Measurements from ENCODE around the gene CCDC15.

The CCDC15 gene

GRCh38 chr11:124977006-124977405 is 23.0 kb downstream of the CCDC15 start:
- Histone ChIP-seq H4K20me1 (ENCODE audit: insufficient read depth, low read length) (no peaks in the 10 kb centered on the region), H3K27me3 (replicated peaks; ENCODE audit: insufficient read depth, low read length) (no peaks in the 10 kb centered on the region), H3K36me3 (replicated peaks; ENCODE audit: insufficient read depth, low read length) (no peaks in the 10 kb centered on the region), H3K79me2 (ENCODE audit: low read length) (no peaks in the 10 kb centered on the region), H3K4me2 (ENCODE audit: low read depth, low read length) (no peak overlapping the region), H3K4me1 (ENCODE audit: low read length) (no peaks in the 10 kb centered on the region), H3K9me2 (replicated peaks; ENCODE audit: insufficient read depth, low read length) (no peaks in the 10 kb centered on the region), H3F3A (ENCODE audit: insufficient read depth, low read length) (no peaks in the 10 kb centered on the region), H2AFZ (ENCODE audit: low read length) (no peak overlapping the region), H3K9me3 (replicated peaks; ENCODE audit: insufficient read depth, low read length) (no peaks in the 10 kb centered on the region), H3K4me3 (ENCODE audit: low read length) (no peak overlapping the region), H3K9ac (ENCODE audit: low read length) (no peak overlapping the region), H3K27ac (ENCODE audit: low read length) (no peak overlapping the region)
- DNase-seq, result no peak
- TF ChIP-seq EZH2 (optimal IDR thresholded peaks at IDR 0.05; ENCODE audit: low read depth, low read length) (no peak), EZH2phosphoT487 (IDR thresholded peaks at IDR 0.05; ENCODE audit: low read length) (no peak), CTCF (IDR thresholded peaks at IDR 0.05; ENCODE audit: low read length) (no peak)

DNA sequence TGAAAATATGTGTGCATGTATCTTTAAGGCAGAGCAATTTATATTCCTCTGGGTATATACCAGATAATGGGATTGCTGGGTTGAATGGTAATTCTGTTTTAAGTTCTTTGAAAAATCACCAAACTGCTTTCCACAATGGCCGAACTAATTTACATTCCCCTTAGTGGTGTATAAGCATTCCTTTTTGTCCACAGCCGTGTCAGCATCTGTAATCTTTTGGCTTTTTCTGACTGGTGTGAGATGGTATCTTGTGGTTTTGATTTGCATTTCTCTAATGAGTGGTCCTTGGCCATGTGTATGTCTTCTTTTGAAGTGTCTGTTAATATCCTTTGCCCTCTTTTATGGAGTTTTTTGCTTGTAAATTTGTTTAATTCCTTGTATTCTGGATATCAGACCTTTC is 24.3 kb downstream of the CCDC15 start:
- Histone ChIP-seq H3K9me3 (replicated peaks; ENCODE audit: insufficient read depth, low read length) (no peaks in the 10 kb centered on the region), H3K79me2 (ENCODE audit: low read length) (no peaks in the 10 kb centered on the region), H3K9me2 (replicated peaks; ENCODE audit: insufficient read depth, low read length) (no peaks in the 10 kb centered on the region), H3K4me3 (ENCODE audit: low read length) (no peak overlapping the region), H3K4me1 (ENCODE audit: low read length) (no peaks in the 10 kb centered on the region), H3K4me2 (ENCODE audit: low read depth, low read length) (no peak overlapping the region), H3K36me3 (replicated peaks; ENCODE audit: insufficient read depth, low read length) (no peaks in the 10 kb centered on the region), H3K27me3 (replicated peaks; ENCODE audit: insufficient read depth, low read length) (no peaks in the 10 kb centered on the region), H2AFZ (ENCODE audit: low read length) (no peak overlapping the region), H4K20me1 (ENCODE audit: insufficient read depth, low read length) (no peaks in the 10 kb centered on the region), H3K9ac (ENCODE audit: low read length) (no peak overlapping the region), H3K27ac (ENCODE audit: low read length) (no peak overlapping the region), H3F3A (ENCODE audit: insufficient read depth, low read length) (no peaks in the 10 kb centered on the region)
- TF ChIP-seq CTCF (IDR thresholded peaks at IDR 0.05; ENCODE audit: low read length) (no peak), EZH2 (optimal IDR thresholded peaks at IDR 0.05; ENCODE audit: low read depth, low read length) (no peak), EZH2phosphoT487 (IDR thresholded peaks at IDR 0.05; ENCODE audit: low read length) (no peak)
- DNase-seq, result no peak

DNA sequence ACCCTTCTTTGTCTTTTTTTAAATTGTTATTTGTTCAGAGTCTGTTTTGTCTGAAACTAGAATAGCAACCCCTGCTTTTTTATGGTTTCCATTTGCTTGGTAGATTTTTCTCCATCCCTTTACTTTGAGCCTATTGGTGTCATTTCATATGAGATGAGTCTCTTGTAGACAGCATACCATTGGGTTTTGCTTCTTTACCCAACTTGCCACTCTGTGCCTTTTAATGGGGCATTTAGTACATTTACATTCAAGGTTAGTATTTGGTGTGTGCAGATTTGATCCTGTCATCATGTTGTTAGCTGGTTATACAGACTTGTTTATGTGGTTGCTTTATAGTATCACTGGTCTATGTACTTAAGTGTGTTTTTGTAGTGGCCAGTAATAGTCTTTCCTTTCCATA is 28.0 kb downstream of the CCDC15 start:
- H3K27ac ChIP-seq (ENCODE audit: low read length), result no peak overlapping the region
- no peaks in the 10 kb centered on the region for H3K9me2 ChIP-seq (replicated peaks; ENCODE audit: insufficient read depth, low read length)
- H3K9ac ChIP-seq (ENCODE audit: low read length), result no peak overlapping the region
- H3K79me2 ChIP-seq (ENCODE audit: low read length), result no peaks in the 10 kb centered on the region
- H2AFZ ChIP-seq (ENCODE audit: low read length), result no peak overlapping the region
- H3F3A ChIP-seq (ENCODE audit: insufficient read depth, low read length), result no peaks in the 10 kb centered on the region
- no peaks in the 10 kb centered on the region for H3K36me3 ChIP-seq (replicated peaks; ENCODE audit: insufficient read depth, low read length)
- H3K4me2 ChIP-seq (ENCODE audit: low read depth, low read length), result no peak overlapping the region
- no peaks in the 10 kb centered on the region for H4K20me1 ChIP-seq (ENCODE audit: insufficient read depth, low read length)
- no peak overlapping the region for H3K4me3 ChIP-seq (ENCODE audit: low read length)
- no peak for DNase-seq
- H3K27me3 ChIP-seq (replicated peaks; ENCODE audit: insufficient read depth, low read length), result no peaks in the 10 kb centered on the region
- H3K9me3 ChIP-seq (replicated peaks; ENCODE audit: insufficient read depth, low read length), result no peaks in the 10 kb centered on the region
- H3K4me1 ChIP-seq (ENCODE audit: low read length), result no peaks in the 10 kb centered on the region
- no peak for TF ChIP-seq EZH2phosphoT487 (IDR thresholded peaks at IDR 0.05; ENCODE audit: low read length)
- TF ChIP-seq CTCF (IDR thresholded peaks at IDR 0.05; ENCODE audit: low read length), result no peak
- TF ChIP-seq EZH2 (optimal IDR thresholded peaks at IDR 0.05; ENCODE audit: low read depth, low read length), result no peak
